GM19468 (cell line): ENCODE results near the gene ALDH1A3.

Experiments
- ATAC-seq: cut with Tn5 transposase; IDR thresholded peaks from one replicate; pipeline ENCODE4 v1.9.1; 2021; ENCODE audit warnings: mild to moderate bottlenecking, moderate library complexity, moderate number of reproducible peaks; ENCODE audit not compliant: unreplicated experiment; ENCODE audit errors: extremely low read depth

ALDH1A3 gene

DNA sequence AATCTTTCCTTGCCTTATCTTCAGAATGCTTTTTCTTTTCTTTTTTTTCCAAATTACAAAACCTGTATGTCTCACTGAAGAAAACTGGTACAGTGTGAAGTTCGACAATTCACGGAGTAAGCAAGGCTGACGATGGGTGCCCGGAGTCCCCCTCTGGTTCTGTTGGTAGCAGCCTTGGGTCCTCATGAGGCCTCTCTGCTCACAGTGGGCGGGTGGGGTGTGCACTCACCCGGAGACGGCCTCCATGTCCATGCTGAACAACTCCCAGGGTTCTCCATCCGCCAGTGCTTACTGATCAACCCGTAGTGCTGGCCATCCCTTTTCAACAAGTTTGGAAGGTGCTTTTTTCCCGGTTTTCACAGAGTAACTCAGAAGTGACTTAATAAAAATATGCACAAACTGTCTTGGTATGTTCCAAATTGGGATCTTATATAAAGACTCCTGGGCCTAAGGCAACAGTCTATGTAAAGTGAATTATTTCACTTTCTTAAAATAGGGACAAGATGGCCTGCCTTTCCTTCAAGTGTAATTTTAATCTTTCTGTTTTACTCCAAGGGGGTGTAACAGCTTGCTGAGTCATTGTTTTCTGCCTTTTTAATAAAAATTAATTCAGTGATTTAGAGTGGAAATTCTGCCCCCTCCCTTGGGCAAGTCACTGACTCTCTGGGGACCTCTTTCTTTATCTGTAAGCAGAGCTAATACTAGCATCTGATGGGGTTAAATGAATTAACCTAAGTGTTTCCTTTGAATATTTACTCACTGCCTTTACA, 63.2 kb downstream of the ALDH1A3 start:
- no peak for ATAC-seq

DNA sequence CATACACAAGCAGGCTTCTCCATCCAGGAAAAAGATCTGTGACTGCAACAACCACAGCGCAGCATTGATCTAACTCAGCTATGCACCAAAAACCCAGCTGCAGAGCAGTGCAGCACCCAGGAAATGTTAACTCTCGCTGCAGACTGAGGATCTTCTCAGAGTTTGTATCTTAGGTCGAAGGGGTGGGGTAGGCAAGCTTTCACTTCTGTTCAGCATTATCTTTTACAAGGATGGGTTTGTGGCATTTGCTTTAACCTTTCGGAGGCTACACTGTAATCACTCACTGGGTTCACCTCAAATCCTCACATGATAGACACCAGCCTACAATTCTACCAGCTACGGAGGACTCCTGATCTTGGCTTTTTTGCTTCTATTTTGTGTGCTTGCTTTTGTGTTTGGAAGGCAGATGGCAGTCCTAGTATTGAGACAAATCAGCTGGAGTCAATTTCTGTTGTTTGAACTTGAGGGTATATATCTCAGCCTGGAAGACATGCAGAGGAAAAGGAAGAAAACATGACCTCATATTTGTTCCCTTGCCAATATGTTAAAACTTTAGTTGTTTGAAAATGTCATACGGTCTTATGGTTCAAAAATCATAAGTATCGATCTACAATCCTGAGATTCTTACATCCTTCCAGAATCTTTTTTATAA, 64.7 kb downstream of the ALDH1A3 start:
- no peak for ATAC-seq

DNA sequence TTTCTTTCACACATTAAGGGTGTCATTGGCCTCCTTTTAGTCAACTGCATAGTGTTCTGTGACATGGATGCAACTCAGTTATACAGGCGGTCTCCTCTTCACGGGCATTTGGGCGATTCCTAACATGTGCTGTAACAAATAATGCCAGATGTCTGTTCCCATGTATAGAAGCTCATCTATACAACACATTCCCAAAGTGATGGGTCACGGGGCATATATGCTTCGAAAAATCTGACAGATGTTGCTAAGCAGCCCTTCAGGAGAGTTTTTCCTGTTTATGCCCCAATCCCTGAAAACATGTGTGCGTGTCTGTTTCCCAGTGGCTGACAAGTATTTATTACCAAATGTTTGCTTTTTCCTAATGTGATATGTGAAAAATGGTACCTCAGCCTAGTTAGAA, 65.4 kb downstream of the ALDH1A3 start:
- ATAC-seq, result no peak

DNA sequence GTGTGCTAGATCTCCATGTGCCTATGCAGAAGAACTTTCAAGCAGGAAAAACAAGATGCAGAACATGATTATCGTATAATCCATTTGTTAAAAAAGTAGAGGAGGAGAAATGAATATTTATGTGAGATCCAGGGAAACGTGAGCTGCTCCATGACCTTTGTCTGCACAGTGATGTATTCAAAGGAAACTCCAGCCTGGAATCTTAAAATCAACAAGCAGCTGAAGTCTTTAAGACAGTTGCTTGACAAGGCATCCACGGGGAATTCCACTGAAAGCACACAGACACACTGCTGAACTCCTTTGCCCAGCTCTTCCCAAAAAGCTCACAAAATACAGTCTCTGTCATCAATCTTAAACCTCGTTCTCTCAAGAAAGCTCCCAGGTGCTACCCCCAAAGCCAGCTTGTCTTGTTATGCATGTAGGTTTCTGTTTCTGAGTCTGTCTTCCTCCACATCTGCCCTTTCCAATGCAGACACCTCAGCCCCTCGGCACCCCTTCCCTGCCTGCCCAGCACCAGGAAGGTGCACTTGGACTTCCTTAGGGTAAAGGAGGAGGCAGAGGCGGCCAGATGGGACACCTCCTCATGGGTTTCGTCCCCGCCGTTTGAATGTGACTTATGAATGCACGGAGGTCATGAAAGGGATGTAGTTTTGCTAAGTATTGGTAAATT, 68.3 kb downstream of the ALDH1A3 start:
- no peak for ATAC-seq

DNA sequence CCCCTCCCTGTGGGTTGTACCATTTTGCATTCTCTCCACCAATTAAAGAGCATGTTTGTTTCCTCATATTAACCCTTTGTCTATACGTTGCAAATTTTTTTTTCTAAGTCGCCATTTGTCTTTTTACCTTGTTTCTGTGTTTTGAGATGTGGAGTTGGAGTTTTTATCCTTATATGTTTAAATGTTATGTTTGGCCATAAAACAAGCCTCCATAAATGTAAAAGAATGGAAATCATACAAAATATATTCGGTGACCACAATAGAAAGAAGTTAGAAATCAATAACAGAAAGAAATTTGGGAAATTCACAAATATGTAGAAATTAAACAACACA, 68.8 kb downstream of the ALDH1A3 start:
- no peak for ATAC-seq

DNA sequence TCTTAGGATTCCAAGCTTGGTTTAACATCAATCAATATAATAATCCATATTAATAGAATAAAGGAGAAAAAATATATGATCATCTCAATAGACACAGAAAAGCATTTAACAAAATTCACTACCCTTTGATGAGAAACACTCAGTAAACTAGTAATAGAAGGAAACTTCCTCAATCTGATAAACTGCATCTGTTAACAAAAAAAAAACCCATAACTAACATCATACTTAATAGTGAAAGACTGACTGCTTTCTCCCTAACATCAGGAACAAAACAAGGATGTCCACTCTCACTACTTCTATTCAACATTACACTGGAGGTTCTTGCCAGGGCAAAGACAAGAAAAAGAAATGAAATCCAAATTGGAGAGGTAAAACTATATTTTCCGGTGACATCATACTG, 70.1 kb downstream of the ALDH1A3 start:
- no peak for ATAC-seq

DNA sequence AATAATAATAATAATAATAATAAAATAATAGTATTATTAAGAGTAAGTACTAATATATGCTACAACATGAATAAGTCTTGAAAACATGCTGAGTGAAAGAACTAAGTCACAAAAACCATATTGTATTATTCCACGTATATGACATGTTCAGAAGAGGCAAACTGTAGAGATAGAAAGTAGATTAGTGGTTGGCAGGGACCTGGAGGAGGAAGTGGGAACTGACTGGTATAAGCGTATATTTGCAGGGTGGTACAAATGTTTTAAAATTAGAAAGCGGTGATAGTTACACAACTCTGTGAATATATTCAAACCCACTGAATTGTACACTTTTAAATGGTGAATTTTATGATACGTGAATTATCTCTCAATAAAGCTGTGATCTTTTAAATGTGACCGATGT, 72.3 kb downstream of the ALDH1A3 start:
- ATAC-seq, result no peak

DNA sequence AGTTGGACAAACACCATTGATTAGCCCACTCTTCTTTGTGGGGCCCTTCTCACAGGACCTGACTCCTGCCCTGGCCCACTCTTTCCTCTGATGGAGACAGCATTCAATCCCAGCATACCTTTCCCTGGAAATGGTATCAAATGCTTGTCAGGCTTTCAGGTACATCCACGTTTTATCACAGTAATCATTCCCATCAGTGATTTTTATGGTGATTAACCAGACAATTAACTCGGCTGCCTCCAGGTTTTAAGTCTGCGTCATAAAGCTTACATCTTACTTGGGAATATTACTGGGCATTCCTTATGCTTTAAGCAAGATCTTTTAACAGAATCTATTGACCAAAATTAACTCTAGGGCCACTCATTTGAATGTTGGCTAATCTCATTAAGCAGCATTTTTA, 72.9 kb downstream of the ALDH1A3 start:
- no peak for ATAC-seq

DNA sequence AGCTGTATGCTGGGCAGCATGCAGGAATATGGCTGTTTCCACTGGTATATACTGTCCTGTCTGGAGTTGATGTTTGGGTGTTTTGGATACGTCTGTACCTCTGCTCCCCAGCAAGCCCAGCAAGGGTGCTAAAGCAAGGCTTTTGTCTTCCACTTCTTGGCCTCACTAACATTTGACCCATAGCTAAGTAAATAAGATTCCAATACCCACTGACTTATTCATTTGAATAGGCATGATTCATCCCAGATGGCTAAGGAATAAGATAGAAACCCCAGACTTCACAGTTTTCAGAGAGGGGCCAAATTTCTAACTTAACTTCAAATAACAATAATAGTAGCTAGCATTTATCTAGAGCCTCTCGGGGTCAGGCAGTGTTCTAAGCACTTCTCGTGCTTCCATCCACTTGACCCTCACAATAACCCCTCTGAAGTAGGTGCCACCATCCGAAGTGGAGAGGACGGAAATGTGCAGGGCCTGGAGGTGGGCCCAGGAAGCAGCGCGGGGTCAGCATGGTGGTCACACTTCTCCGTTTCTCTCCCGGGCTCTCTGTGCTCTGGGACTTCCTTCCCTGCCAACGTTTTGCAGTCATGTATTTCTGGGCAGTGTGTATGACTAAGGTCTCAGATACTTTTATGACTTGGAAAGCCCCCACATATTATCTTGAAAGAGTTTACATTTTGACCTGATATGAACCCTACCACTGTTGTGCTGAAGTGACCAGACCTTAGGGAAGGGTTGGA, 78.9 kb downstream of the ALDH1A3 start:
- no peak for ATAC-seq

DNA sequence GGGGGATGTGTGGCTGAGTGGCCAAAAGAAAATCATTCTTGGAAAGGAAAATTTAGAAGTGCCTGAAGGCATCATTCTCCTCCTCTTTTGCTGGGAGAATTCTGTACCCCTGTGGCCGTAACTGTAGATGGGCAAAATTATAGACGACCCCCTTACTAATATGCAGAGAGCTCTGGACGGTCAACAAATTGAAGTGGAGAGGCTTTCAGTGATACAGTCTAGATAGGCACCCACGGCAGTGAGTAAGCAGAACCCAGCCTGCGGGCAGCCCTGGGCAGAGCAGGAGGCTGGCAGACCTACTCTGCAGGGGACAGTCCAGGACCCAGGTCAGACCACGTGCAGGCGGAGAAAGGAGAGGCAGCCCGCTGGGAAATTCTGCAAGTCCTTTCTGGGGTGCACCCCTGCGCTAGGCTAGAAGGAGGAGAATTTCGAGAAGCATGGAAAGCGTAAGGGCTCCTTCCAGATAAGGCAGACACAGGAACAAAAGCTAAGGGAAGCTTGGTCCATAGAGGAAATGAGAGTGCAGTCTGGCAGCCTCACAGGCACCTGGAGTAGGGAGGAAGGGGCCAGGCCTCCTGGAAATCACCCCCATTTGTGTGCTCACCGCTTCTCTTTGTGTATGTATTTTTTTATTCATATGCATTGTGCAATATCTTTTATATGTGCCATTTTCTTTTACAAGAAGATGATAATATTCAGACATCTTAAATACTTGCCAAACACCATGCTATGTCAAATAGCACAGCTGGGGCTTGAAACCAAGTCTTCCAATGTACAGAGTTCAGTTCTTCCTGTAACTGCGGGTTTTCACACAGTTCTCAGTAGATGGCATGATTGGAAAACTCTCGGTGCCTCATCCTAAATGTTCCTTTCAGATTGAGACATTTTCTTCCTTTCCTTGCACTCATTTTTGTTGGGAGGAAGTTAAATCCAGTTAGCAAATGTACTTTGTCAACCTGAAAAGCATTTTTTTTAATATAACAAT, 79.7 kb downstream of the ALDH1A3 start:
- ATAC-seq, result no peak
